Breast epithelium (tissue), 3 donors: ENCODE data around the gene TSPAN4.

Experiments used
- POLR2AphosphoS5 ChIP-seq, 3 donors: sonication (generic); formaldehyde crosslinking; IDR thresholded peaks; one replicate each; pipeline ENCODE4 v1.6.1; 2017; ENCODE audit warnings: antibody characterized with exemption in 3 of 3
- TF ChIP-seq, protein P1 (sequence below), 3 donors: fragments of 450-650 bp; IDR thresholded peaks; one replicate each; pipeline ENCODE4 v1.5.1; 2016 to 2017; ENCODE audit warnings: antibody characterized with exemption in 3 of 3, mild to moderate bottlenecking in 3 of 3, moderate library complexity in 3 of 3

DNA sequence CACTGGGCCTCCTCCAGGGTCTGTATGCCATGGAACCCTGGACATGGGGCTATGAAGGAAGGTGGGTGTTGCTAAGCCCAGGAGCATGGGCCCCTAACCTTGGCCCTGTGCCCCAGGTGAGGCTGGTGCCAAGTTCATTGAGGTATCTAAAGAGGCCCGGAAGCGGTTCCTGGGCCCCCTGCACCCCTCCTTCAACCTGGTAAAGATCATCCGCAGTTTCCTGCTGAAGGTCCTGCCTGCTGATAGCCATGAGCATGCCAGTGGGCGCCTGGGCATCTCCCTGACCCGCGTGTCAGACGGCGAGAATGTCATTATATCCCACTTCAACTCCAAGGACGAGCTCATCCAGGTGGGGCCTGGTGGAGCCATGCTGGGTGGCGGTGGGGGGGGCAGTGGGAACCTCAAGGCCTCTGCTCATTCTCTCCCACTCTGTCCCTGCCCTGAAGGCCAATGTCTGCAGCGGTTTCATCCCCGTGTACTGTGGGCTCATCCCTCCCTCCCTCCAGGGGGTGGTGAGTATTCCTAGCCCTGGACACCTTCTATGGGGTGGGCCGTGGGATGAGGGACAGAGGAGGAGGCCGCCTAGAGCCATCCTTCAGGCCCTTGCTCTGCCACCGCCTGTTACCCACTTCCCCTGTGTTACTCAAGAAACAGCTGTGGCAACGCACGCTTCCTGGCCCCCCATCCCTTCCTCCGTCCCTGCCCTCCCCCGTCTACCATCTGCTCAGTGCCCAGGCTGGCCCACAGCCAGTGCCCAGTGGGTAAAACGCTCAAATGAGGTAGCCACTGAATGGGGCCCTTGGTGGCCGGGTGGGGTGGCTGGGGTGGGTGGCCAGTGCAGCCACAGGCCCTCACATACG, 20.9 kb upstream of the TSPAN4 start:
- TF ChIP-seq POLR2AphosphoS5 (IDR thresholded peaks at IDR 0.05): no peak
- TF ChIP-seq, protein P1, sequence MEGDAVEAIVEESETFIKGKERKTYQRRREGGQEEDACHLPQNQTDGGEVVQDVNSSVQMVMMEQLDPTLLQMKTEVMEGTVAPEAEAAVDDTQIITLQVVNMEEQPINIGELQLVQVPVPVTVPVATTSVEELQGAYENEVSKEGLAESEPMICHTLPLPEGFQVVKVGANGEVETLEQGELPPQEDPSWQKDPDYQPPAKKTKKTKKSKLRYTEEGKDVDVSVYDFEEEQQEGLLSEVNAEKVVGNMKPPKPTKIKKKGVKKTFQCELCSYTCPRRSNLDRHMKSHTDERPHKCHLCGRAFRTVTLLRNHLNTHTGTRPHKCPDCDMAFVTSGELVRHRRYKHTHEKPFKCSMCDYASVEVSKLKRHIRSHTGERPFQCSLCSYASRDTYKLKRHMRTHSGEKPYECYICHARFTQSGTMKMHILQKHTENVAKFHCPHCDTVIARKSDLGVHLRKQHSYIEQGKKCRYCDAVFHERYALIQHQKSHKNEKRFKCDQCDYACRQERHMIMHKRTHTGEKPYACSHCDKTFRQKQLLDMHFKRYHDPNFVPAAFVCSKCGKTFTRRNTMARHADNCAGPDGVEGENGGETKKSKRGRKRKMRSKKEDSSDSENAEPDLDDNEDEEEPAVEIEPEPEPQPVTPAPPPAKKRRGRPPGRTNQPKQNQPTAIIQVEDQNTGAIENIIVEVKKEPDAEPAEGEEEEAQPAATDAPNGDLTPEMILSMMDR (IDR thresholded peaks at IDR 0.05): no peak
